Fibroblast of lung (primary cell): ENCODE results near the gene RAB3IP.

Experiments
- CTCF ChIP-seq, 2 donors: IDR thresholded peaks in 1 of 2; conservative IDR thresholded peaks in 1 of 2; 1 replicate in 1 of 2; 2 replicates in 1 of 2; pipeline ENCODE4 v1.5.1; 2011 to 2012; ENCODE audit warnings: low read length in 2 of 2, control low read depth in 1 of 2, inconsistent platforms in 1 of 2, low read depth in 1 of 2, mild to moderate bottlenecking in 1 of 2
- EZH2 ChIP-seq: IDR thresholded peaks from 2 replicates; pipeline ENCODE4 v1.5.1; 2012; ENCODE audit warnings: low read length, control low read depth, mild to moderate bottlenecking; ENCODE audit errors: missing control alignments

GRCh38 chr12:69840727-69841126 lies 102.1 kb downstream of the RAB3IP start:
- no peak for TF ChIP-seq CTCF (conservative IDR thresholded peaks at IDR 0.05 in 1 of 2, IDR thresholded peaks at IDR 0.05 in 1 of 2; ENCODE audit: low read depth in 1 of 2, low read length in 2 of 2)
- TF ChIP-seq EZH2 = no peak
